Limb (tissue), 2 donors: ENCODE data around the gene WDR44.
"Not testable (repeated sequence)": the region's sequence is repeated elsewhere in the genome, so short reads cannot be mapped to it uniquely, and the experiment has no call there.

Source experiments
- DNase-seq, 2 donors: peaks; one replicate each; pipeline ENCODE4 v3.0.0-alpha.2; 2016; ENCODE audit errors: extremely low spot score in 2 of 2

The WDR44 gene

GRCh38 chrX:118345464-118346257 lies at the start of gene WDR44:
Gene WDR44, plus strand, starts transcription at chrX:118346106. Its CDS starts 398 bp downstream, at chrX:118346504.
- DNase-seq = peak; percentile 94 to 95

- not testable (repeated sequence) for DNase-seq
Measured at GRCh38 chrX:118305827-118306226, 40.1 kb upstream of the WDR44 start.

- no peak for DNase-seq
Measured at GRCh38 chrX:118315529-118315928, 30.4 kb upstream of the WDR44 start.

- no peak for DNase-seq
Measured at GRCh38 chrX:118324588-118324987, 21.3 kb upstream of the WDR44 start.

- DNase-seq = no peak
Measured at GRCh38 chrX:118325453-118325852, 20.5 kb upstream of the WDR44 start.

GRCh38 chrX:118329175-118329574 lies 16.7 kb upstream of the WDR44 start:
- no peak for DNase-seq

GRCh38 chrX:118337687-118338086 lies 8.2 kb upstream of the WDR44 start:
- no peak for DNase-seq

- DNase-seq = no peak
Measured at GRCh38 chrX:118338930-118339329, 7.0 kb upstream of the WDR44 start.

- DNase-seq = no peak
Measured at GRCh38 chrX:118345045-118345463, 852 bp upstream of the WDR44 start.

- no peak for DNase-seq
Measured at GRCh38 chrX:118346258-118347094, 570 bp downstream of the WDR44 start.

- no peak for DNase-seq
Measured at GRCh38 chrX:118347131-118347530, 1.2 kb downstream of the WDR44 start.

GRCh38 chrX:118347736-118348135 lies 1.8 kb downstream of the WDR44 start:
- no peak for DNase-seq

- no peak for DNase-seq
Measured at GRCh38 chrX:118348186-118348810, 2.4 kb downstream of the WDR44 start.

- no peak for DNase-seq
Measured at GRCh38 chrX:118349188-118349587, 3.3 kb downstream of the WDR44 start.

- no peak for DNase-seq
Measured at GRCh38 chrX:118350221-118350620, 4.3 kb downstream of the WDR44 start.

GRCh38 chrX:118350706-118351105 lies 4.8 kb downstream of the WDR44 start:
- DNase-seq = no peak

GRCh38 chrX:118352566-118352965 lies 6.7 kb downstream of the WDR44 start:
- no peak for DNase-seq

GRCh38 chrX:118353081-118353850 lies 7.4 kb downstream of the WDR44 start:
- DNase-seq = no peak

GRCh38 chrX:118355225-118355920 lies 9.5 kb downstream of the WDR44 start:
- no peak for DNase-seq

- no peak for DNase-seq
Measured at GRCh38 chrX:118356154-118356701, 10.3 kb downstream of the WDR44 start.
